RKO (cell line): Measurements from ENCODE around the gene FIBCD1.

Experiments used
- DNase-seq: peaks from one replicate; pipeline ENCODE4 v3.0.0-alpha.2; 2016; ENCODE audit warnings: low spot score

Gene FIBCD1

DNA sequence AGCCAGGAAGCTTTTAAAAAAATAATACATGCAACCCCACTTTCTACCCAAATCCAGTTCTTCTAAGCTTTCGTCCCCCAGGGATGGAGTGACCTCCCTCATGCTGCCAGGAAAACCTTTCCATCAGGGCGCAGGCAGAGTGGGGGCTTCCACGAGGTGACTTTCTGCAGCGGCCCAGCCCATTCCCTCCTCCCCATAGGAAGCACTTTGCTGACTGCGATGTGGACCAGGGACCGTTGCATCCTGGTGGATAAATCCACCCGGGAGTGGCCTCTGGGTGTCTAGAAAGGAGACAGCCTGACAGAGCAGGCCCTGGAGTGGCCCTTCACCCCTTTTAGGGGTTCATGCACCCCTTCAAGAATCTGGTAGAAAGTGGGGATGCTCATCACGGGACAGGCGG, 44.0 kb downstream of the FIBCD1 start:
- no peak for DNase-seq

DNA sequence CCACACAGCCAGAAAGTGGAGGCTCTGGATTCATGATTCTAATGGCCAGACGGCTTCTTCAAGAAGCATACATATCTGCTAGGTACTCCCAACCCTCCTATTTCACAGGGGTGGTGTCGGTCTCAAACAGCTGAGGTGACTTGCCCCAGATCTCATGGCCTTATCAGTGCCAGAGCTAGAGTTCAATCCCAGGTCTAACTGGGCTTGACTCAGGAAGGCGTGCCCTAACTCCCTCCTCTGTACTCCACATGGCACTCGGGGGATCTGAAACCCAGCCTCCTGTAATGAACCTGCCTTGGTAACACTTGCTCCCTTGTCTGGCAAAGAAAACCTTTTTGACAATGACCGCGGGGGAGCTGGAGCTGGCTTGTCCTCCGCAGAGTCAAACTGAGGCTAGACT, 44.5 kb downstream of the FIBCD1 start:
- no peak for DNase-seq

DNA sequence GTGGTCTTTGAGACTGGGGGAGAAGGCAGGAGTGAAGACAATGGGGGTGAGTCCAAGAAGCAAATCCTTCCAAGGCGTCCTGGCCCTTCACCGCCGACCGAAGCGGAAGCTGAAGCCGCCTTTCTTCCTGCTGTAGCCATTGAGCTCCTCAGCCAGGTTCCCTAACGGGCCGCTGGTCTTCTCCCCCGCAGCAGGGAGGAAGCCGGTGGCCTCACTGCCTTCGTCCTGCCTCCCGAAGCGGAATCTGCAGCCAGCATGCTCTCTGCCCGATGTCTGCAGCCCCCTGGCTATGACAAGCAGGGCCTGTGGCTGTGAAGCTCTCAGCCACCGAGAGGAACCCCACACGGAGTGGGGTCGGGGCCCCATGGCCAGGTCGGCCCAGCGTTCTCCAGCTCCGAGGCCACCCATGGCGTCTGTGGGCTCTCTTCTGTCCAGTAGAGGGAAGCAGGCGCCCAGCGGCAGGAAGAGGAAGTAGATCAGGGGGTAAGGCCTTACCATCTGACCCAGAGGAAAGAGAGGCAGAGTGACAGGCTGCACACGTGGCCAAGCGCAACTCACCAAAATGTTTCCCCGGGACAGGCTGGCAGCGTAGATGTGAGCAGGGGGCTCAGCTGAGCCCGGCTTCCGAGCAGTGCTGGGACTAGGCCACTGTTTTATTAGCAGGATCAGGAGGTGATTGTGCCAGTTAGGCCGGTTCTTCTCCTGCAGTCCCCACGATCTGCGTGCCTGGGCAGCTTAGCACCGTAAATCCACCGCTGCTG, 45.5 kb downstream of the FIBCD1 start:
- no peak for DNase-seq

DNA sequence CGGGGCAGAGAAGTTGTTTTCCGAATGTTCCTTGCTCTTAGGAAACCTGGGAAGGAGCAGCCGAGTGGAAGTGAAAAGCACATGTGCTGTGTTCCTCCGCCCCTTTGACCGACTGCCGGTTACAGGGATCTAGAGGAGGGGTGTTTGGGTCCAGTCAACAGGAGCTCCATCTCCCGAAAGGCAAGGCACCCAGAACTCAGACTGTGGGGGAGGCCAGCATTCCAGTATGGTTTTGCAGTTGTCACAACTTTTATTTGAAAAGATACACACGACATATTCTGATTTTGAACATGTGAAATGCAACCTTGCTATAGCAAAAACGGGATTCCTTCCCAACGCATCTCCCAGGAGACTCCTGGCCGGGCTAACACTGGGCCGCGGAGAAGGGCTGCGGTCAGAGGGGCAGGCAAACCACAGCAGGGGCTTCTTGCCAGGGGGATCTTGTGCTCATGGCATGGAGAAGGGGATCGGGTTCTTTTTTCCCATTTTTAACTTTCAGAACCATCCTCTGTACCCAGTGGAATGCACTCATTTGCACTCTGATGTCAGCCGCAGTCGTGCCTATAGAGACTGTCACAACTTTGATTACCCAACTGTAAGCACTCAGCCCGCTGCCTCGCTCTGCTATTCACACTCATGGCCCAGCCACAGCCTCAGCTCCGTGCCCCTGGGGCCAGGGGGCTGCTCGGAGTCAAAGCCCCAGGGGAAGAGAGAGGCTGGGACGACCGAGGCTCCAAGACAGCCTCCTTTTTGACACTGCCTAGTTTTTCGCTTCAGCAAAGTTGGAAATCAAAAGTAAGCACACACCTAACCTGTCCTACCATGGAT, 46.4 kb downstream of the FIBCD1 start:
- no peak for DNase-seq

DNA sequence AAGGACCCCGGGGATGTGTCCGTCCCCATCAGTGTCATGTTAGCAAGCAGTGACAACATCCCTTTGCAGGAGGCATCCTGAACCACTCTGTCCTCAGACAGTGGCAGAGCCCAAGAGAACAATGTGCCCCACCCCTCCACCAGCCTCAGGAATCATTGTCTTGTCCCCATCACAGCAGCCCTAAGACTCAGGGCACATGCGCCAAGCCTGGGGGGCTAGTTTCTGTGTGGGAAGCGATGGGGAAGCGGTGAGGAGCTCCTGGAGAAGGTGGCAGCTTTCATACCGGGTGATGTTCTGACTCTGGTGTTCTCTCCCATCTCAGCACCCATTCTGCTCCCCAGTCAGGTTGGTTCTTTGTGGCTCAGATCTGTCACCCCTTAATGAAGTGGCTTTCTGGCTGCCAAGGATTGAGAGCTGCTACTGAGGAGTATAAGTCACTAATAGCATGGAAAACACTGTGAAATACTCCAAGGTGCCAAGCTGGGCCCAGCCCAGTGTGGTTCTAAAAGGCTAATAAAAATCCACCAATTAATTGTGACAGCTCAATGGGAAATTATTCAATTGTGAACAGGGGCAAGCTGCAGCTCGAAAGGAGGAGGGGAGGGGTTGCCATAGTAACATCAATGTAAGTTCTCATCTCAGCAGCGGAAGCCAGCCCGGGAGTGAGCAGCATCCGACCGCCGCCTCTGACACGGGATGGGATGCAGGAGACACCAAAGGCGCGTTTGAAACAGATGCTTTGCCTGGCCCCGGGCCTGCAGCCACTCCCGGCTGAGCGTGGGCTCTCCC, 47.2 kb downstream of the FIBCD1 start:
- no peak for DNase-seq

DNA sequence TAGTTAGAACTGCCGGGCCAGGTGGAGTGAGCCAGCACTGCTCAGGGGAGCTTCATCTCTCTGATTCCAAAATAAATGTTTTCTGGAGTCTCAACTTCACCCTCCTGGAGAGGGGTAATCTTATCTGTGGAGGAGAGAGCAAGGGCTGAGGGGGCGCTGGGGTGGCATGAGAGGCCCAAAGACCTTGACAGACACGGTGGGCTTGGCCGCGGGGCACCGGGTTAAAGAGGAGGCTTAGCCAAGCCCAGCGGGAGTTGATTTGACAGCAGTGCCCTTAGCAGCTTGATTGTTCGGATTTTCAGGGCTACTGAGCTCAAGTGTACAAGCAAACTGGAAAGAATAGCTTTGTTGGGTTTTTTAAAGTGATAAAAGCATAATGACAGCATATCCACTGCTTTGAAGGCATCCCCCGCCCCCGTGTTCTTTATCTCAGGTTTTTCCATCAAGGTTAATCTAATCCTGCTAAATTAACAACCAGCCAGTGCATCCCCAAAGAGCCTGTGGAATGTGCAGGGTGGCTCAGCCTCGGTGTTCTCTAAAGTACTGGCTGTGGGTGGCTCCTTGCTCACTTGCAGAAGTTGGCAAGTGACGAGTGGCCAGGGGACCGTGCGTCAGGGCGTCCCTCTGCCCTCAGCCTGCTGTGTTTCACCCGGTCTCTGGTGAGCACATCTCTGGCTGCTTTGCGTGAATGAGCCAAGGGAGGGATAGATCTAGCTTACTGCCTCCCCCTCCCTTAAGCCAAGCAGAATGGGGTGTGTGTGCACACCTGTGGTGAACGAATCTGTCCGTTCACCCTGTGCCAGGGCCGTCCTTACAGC, 48.0 kb downstream of the FIBCD1 start:
- DNase-seq: no peak

DNA sequence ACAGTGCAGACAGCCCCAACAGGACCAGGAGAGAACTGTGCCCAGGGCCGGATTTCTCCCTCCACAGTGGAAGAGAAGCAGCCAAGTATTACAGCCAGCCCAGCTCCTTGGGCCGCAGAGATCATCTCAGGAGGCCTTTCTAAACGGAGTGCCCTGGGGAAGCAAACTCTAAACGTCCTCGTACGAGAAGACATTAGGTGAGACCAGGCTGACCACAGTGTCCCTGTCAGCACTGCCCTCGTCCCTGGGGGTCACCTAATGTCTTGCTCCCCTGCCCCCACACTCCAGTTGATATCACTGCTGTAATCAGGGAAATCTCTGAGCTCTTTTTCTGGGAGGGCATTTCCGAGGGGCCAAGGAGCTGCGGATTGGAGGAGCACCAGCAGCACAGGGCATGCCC, 48.9 kb downstream of the FIBCD1 start:
- no peak for DNase-seq

DNA sequence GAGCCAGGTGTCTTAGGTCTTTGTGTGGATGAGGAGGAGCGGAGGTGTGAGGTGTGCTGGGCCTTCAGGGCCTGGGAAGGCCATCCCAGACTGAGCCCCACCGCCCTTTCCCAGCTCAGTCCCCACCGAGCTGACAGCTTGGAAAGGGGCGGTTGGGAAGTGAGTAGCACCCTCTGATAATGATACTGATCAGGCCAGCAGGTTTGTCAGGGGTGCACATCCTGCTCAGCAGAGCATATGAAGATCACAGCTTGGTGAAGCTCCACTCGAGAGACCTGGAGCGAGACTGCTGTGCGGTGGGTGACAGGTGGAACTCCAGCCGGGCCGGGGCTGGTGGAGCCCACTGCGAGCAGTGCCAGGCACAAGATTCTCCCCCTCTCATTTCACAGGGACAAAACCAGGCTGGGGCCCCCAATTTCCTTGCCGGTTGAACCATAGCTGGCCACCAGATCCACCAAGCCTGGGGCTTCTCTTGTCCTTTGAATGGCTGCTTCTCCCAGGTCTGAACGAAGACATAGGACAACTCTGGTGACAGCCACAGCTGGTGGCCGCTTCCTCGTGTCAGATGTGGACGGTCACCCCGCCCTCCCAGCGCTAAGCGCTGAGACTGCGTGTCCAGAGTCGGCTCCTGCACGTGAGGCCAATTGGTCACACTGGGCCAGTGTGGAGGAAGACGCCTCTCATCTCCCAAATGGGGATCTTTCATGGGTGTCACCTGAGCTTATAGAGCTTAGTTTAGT, 50.7 kb downstream of the FIBCD1 start:
- no peak for DNase-seq

DNA sequence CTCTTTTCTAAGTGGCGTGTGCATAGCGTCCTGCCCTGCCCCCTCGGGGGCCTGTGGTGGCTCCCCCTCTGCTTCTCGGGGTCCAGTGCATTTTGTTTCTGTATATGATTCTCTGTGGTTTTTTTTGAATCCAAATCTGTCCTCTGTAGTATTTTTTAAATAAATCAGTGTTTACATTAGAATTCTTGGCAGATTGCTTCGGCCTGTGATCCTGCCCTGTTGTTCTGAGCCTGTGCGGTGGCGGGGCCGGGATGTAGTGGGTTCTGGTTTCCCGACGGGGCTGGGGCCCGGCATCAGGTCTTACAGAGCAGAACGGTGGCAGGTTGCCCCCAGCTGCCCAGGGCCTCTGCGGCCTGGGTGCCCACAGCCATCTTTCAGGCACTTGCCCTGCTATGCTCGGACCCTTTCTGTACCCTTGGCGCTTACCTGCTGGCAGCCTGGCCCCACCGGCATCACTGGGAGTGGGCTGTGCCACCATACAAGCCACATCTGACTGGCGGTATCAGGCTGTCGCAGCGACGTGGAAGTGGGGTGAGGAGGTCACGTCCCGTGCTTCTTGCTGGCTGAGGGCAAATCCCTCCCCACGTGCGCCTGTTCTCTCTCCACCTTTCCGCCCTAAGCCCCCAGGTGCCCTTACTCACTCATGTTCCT, 51.4 kb downstream of the FIBCD1 start:
- no peak for DNase-seq

DNA sequence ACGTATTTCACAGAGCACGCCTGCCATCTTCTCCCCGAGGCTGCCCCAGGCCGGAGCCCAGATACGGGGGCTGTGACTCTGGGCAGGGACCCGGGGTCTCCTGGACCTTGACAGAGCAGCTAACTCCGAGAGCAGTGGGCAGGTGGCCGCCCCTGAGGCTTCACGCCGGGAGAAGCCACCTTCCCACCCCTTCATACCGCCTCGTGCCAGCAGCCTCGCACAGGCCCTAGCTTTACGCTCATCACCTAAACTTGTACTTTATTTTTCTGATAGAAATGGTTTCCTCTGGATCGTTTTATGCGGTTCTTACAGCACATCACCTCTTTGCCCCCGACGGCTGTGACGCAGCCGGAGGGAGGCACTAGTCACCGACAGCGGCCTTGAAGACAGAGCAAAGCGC, 52.1 kb downstream of the FIBCD1 start:
- no peak for DNase-seq

DNA sequence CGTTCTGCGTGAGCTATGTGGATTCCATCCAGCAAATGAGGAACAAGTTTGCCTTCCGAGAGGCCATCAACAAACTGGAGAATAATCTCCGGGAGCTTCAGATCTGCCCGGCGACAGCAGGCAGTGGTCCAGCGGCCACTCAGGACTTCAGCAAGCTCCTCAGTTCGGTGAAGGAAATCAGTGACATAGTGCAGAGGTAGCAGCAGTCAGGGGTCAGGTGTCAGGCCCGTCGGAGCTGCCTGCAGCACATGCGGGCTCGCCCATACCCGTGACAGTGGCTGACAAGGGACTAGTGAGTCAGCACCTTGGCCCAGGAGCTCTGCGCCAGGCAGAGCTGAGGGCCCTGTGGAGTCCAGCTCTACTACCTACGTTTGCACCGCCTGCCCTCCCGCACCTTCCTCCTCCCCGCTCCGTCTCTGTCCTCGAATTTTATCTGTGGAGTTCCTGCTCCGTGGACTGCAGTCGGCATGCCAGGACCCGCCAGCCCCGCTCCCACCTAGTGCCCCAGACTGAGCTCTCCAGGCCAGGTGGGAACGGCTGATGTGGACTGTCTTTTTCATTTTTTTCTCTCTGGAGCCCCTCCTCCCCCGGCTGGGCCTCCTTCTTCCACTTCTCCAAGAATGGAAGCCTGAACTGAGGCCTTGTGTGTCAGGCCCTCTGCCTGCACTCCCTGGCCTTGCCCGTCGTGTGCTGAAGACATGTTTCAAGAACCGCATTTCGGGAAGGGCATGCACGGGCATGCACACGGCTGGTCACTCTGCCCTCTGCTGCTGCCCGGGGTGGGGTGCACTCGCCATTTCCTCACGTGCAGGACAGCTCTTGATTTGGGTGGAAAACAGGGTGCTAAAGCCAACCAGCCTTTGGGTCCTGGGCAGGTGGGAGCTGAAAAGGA, 53.3 kb downstream of the FIBCD1 start:
- DNase-seq: no peak

DNA sequence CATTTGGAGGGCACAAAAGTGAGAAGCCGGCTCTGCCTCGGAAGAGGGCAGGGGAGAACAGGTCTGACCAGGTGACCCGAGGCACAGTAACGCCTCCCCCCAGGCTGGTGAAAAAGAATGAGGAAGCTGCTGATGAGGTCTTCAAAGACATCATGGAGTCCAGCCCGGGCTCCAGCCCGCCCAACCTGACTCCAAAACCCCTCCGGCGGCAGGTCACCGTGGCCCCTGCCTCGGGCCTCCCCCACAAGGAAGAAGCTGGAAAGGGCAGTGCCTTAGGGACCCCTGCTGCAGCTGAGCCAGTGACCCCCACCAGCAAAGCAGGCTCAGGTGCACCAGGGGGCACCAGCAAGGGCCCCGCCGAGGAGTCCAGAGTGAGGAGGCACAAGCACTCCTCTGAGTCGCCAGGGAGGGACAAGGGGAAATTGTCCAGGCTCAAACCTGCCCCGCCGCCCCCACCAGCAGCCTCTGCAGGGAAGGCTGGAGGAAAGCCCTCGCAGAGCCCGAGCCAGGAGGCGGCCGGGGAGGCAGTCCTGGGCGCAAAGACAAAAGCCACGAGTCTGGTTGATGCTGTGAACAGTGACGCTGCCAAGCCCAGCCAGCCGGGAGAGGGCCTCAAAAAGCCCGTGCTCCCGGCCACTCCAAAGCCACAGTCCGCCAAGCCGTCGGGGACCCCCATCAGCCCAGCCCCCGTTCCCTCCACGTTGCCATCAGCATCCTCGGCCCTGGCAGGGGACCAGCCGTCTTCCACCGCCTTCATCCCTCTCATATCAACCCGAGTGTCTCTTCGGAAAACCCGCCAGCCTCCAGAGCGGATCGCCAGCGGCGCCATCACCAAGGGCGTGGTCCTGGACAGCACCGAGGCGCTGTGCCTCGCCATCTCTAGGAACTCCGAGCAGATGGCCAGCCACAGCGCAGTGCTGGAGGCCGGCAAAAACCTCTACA, 54.2 kb downstream of the FIBCD1 start:
- no peak for DNase-seq

DNA sequence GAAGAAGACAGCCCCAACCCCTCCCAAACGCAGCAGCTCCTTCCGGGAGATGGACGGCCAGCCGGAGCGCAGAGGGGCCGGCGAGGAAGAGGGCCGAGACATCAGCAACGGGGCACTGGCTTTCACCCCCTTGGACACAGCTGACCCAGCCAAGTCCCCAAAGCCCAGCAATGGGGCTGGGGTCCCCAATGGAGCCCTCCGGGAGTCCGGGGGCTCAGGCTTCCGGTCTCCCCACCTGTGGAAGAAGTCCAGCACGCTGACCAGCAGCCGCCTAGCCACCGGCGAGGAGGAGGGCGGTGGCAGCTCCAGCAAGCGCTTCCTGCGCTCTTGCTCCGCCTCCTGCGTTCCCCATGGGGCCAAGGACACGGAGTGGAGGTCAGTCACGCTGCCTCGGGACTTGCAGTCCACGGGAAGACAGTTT, 54.9 kb downstream of the FIBCD1 start:
- DNase-seq: no peak

DNA sequence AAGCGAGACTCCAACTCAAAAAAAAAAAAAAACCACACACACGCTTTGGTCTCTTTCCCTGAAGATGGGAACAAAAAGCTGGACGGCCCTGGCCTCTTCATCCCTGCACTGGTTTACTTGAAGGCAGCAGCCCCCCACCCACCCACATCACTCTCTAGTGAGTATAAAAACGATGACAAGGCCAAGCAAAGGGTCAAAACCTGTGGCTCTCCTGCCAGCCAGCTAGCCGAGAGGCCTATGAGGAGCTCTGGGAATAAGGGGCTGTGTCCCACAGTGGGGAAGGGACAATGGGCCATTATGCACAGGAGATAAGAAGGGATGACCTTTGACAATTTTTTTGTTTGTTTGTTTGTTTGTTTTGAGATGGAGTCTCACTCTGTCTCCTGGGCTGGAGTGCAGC, 55.6 kb downstream of the FIBCD1 start:
- no peak for DNase-seq

DNA sequence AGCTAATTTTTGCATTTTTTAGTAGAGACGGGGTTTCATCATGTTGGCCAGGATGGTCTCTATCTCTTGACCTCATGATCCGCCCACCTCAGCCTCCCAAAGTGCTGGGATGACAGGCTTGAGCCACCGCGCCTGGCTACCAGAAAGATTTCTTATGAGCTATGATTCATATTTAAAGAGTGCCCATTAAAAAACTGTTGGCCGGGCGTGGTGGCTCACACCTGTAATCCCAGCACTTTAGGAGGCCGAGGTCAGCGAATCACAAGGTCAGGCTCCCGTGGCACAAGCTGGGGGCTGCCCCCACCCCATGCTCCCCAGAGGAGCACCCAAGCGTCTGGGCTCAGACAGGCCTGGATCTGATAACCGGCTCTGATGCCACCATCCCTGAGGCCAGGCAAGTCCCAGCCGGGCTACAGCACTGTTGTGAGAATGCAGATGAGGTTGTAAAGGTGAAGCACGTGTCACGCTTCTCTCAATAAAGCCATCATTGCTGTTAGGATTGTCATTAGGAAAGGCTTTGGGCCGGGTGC, 56.3 kb downstream of the FIBCD1 start:
- no peak for DNase-seq

DNA sequence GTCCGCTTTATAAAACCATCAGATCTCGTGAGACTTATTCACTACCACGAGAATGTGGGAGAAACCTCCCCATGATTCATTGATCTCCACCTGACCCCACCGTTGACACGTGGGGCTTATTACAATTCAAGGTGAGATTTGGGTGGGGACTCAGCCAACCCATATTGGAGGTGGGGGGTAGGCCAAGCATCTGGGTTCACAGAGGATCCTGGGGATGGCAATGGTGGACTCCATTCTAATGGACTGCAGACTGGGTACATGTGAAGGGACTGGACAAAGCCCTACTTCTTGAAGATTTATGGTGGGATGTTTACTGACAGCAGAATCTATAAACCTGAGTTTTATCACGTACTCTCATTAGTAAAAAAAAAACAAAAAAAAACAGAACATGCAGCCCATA, 57.5 kb downstream of the FIBCD1 start:
- DNase-seq: no peak

DNA sequence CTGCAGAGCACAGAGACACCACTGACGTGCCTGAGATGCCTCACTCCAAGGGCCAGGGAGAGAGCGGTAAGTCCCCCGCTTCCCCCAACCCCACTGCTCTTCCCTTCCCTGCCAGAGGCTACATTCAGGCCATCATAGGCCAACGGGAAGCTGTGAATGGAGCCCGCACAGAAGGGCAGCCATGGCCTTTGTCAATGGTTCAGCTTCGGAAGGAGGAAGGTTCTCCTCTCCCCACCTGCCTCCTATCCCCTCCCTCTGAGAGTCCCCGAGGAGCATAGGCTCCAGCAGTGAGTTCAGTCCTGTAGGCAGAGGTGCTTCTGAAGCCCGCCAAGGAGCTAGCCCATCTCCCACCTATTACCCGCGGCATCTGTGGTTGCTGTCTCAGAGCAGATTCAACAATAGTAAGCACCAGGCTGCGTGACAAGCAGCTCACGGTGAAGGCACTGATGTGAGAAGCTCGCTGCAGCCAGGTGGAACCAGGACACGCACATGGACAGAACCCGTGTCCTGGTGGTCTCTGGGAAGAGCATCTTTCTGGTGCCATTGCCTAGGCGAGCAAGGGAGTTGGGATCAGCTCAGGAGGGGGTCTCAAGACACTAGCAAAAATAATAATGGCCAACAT, 58.3 kb downstream of the FIBCD1 start:
- no peak for DNase-seq
